Inferior parietal cortex (tissue), 1 donor: Measurements from ENCODE around the gene AIG1.

Experiments
- DNase-seq: peaks from one replicate; pipeline ENCODE4 v3.0.0-alpha.2; 2016; ENCODE audit errors: extremely low spot score

Gene AIG1

GRCh38 chr6:143363299-143363698, 302.6 kb downstream of the AIG1 start:
- no peak for DNase-seq

- no peak for DNase-seq
These were observed 307.7 kb downstream of the AIG1 start for GRCh38 chr6:143368426-143368825.

DNA sequence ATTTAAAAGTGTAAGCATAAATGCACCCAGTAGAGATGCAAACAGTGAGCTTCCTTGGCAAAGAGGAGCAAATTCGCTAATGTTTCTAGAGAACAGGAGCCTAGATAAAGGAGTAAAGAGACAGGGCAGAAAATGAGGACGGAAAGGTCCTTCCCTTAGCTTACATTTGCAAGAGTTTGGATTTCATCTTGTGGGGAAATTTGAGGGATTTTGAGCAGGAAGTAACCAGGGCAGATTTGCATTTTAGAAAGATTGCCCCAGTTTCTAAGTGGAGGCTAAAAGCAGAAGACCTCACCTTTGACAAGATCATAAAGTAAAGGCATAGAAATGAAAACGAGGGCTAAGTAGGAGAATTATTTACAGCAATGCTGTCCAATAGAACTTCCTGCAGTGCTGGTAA, 309.3 kb downstream of the AIG1 start:
- DNase-seq: no peak

DNA sequence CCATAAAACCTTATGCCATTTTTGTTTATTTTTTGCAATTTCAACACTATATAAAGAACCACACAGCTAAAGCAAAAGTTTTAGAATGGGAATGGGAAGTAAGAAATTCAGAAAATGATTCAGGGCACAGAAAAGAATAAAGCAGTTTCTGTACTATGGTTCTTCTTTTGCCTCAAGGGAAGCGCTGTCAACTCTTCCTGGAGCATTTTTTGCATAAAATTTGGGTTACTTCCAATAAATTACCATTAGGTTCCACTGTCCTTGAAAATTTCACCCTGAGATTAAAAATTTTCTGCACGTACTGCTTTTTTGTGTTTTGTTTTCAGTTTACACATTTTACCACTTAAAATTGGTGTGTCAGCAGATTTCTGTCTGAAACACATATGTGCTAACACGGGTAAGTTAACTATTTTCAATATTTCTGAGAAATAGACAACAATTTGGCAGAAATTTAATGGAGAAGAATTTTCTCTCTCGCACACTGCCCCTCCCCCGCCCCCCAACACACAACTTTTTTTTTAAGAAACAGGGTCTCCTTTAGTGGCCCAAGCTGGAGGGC, 310.2 kb downstream of the AIG1 start:
- DNase-seq: no peak

GRCh38 chr6:143372199-143372882, 311.7 kb downstream of the AIG1 start:
- DNase-seq: no peak

GRCh38 chr6:143374014-143374413, 313.3 kb downstream of the AIG1 start:
- DNase-seq: no peak

DNA sequence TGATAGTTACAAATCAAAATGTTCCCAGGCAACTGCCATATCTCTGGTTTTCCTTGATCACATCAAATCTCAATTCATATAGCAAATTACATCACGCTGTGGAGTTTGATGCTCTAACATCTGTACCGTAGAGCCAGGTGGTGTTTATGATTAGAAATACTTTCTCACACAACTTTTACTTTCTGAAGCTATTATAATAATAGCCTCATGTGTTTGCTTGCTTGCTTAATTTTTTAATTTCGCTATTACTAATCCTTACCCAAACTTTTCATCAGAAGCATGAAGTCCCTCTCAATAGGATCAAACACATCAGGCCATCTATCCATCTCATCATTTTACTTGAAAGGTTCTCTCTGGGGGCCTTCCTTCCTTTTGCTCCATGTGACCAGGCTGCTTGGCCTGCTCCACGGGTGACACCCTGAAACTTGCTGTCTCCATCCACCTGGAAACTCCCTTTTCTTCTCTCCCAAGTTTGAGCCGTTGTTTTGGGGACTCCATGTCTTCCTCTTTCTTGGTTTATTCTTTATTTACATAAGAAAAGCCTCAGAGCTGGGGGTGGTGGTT, 314.4 kb downstream of the AIG1 start:
- no peak for DNase-seq

- DNase-seq: no peak
These were observed 315.7 kb downstream of the AIG1 start for GRCh38 chr6:143376375-143376774.

DNA sequence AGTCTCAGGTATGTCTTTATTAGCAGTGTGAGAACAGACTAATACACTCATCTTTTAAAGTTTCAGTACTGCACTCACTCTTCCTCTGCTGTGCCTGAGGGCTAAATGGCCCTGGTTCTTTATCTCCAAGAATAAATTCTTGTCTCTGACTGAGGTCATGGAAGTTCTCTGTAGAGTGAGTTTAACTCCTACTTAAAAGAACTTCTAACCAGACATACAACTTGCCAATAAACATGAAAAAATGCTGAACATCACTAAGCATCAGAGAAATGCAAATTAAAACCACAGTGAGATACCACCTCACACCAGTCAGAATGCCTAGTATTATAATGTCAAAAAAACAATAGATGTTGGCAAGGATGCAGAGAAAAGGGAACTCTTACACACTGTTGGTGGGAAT, 316.2 kb downstream of the AIG1 start:
- DNase-seq: no peak

DNA sequence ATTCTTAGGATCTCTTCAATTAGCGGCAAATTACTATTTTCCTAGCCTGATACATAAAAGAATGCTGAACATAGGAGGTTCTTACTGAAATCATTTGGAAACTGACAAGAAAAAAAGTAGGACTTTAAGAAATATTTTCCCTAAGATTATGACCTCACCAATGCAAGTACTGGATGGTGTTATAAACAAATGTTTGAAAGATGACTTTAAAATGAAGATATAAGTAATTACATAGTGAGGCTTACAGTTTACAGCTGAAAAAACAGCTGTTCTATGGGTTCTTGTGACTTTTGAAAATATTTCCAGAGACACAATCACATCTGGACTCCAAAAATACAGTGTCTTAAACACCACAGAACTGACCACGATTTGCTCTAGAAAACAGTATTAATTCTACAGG, 324.9 kb downstream of the AIG1 start:
- DNase-seq: no peak

GRCh38 chr6:143390278-143390677, 329.6 kb downstream of the AIG1 start:
- no peak for DNase-seq
